ENCODE results near the gene TRIP13.

TRIP13 gene

GRCh38 chr5:854966-855743 is 37.5 kb upstream of the TRIP13 start:
- no peak for DNase-seq

GRCh38 chr5:855771-856530 is 36.7 kb upstream of the TRIP13 start:
- no peak for DNase-seq

GRCh38 chr5:856531-857425 is 35.9 kb upstream of the TRIP13 start:
- no peak for DNase-seq

- no peak for DNase-seq
Measured at GRCh38 chr5:858726-859125, 34.0 kb upstream of the TRIP13 start.

GRCh38 chr5:859391-859790 is 33.3 kb upstream of the TRIP13 start:
- no peak for DNase-seq

GRCh38 chr5:859798-860296 is 32.8 kb upstream of the TRIP13 start:
- no peak for DNase-seq

GRCh38 chr5:860506-861150 is 32.1 kb upstream of the TRIP13 start:
- DNase-seq = no peak

GRCh38 chr5:861442-862366 is 31.0 kb upstream of the TRIP13 start:
- DNase-seq = no peak

- DNase-seq = no peak
Measured at GRCh38 chr5:862367-863243, 30.1 kb upstream of the TRIP13 start.

- no peak for DNase-seq
Measured at GRCh38 chr5:863244-863805, 29.4 kb upstream of the TRIP13 start.

- no peak for DNase-seq
Measured at GRCh38 chr5:864492-865167, 28.1 kb upstream of the TRIP13 start.

GRCh38 chr5:865168-865521 is 27.5 kb upstream of the TRIP13 start:
- DNase-seq = no peak

GRCh38 chr5:865771-866170 is 26.9 kb upstream of the TRIP13 start:
- DNase-seq = no peak

GRCh38 chr5:867300-867870 is 25.3 kb upstream of the TRIP13 start:
- no peak for DNase-seq

GRCh38 chr5:868428-869135 is 24.1 kb upstream of the TRIP13 start:
- DNase-seq = no peak

GRCh38 chr5:870956-871355 is 21.7 kb upstream of the TRIP13 start:
- DNase-seq = no peak

- DNase-seq = no peak
Measured at GRCh38 chr5:871596-872298, 20.9 kb upstream of the TRIP13 start.

GRCh38 chr5:872301-872700 is 20.4 kb upstream of the TRIP13 start:
- DNase-seq = no peak

Data from inflammatory macrophage (primary cell).